HG02840 (cell line): Measurements from ENCODE around the gene CDH6.

Experiments used
- ATAC-seq: cut with Tn5 transposase; IDR thresholded peaks from one replicate; pipeline ENCODE4 v1.9.1; 2021; ENCODE audit warnings: mild to moderate bottlenecking, moderate library complexity, moderate number of reproducible peaks; ENCODE audit not compliant: unreplicated experiment, low FRiP score

CDH6 gene

DNA sequence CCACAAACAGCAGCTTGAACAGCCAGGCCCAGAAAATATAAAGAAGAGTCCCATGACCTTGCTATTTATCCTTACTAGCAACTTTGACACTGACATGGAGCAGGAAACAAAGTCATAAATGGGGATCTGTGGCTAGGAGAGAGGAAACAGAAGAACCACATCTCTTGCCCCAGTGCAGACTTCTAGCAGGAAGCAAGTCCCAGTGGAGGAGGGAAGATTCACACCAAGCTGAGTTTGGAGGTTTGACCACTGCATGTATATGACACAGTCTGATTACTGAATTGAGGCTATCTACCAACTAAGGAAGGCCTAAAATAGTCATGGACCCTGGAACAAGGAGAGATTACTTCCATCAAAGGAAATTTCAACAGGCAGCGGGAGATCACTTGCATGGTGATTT is 51.4 kb downstream of the CDH6 start:
- ATAC-seq: no peak

DNA sequence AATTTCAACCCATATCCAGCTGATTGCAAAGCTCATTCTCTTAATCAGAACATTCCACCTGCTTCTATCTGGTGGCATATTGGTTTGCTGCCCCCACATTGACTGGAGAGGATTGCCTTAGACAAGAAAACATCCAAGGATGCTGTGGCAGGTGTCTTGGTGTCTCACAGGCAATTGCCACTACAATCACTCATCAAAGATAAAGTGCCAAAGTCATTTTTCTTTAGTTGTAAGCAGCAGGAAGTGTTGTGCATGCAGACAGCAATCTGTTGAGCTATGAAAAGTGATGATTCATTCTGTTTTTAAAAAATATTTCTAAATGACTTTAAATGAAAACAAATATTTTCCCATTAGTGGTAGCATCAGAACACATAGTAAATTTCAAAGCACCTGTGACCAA is 53.9 kb downstream of the CDH6 start:
- ATAC-seq: no peak

DNA sequence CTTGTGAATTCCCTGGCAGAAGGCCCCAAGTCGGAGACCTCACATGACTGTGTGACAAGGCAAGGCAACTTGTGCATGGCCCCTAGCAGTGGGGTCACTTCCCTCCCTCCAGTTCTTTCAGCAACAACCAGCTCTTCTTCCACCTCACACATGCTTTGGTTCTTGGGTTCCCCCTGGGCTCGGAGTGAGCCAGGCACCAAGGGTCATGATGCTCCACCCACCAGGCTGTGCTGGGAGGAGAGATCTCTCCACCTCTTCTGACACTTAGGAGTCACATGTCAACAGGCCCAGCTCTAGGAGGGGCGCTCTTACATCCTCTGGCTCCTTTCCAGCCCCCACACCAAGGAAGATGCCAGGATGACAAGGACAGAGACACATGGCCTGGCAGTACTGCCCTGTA is 56.7 kb downstream of the CDH6 start:
- no peak for ATAC-seq

DNA sequence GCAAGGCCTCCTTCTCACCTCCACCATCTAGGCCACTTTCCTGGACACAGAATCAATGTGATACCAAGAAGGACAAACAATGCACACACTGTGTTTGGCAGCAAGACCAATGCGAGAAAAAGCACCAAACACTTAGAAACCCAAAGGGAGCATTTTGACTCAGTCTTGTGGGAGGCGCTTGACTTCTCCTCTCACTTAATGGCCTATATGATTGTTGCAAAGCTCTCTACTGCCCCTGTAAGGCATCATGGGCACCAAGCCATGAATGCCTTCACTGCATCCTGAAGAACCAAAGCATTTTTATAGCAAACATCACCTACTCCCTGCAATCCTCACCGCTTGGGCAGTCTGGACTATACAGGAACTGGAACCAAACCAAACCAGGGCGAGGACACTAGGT is 57.5 kb downstream of the CDH6 start:
- no peak for ATAC-seq

DNA sequence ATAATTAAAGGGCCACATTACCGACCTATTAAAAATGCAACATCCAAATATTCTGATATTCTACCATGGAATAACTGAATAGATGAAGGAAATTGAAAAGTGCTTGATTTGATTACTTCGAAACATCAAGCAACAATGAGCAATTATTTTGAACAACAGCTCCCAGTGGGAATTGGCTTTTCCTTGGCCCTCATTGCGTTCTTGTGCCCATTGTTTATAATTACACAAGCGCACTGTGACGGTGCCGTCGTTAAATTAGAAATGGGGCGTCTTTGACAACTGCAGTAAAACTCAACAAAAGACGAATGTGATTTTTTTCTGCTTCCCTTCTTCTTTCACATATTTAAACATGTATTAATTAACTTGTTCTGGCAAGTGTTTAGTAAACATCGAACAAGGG is 61.6 kb downstream of the CDH6 start:
- ATAC-seq: no peak

DNA sequence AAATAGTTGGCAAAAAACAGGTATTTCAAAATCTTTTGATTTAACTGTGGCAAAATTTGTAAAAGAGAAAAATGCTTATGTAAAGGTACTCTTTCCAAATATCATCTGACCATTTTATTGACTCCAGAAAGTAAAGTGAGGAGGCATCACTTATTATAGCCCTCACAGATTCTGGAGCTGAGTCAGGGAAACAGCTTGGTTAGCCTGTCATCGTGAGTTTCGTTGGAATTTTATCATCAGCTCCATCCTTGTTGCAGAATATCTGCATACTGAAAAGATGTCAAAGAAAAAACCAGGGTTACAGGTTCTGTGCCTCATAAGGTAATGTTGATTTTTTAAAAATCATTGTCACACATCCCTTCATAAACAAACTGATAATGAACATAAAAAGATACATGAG is 74.8 kb downstream of the CDH6 start:
- ATAC-seq: no peak

DNA sequence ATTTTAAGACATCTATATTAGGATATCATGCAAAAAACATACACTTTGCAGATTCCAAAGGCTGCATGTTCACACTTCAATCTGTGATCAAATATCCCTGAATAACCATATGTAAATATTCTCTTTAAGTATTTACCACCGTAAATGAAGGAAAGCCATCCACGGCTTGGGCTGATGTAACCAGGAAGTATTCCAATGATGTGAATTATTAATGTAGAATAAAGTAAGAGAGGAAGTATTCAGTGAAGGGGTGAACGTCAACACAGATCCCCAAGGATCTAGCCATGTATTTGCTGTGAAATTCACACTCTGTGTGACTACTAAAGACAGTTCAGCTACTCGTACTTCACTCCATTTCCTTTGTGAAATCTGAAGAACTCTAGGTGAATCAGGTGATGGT is 75.2 kb downstream of the CDH6 start:
- ATAC-seq: no peak

DNA sequence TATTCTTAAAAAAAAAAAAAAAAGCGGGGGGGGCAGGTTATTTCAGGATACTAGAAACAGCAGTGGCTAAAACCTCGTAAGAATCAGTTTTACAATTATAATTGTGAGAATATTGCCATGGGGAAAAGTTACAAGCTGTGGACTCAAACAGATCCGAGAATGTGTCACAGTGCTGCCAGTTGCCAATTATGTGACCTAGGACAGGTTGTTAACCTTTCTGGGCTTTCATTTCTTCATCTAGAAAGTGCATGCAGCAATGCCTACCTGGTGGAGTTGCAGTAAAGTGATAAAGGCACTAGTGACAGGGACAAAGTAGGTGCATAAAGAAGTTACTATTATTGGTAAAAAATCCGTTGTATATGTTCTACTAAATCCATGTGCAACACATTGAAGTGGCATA is 75.8 kb downstream of the CDH6 start:
- ATAC-seq: no peak

DNA sequence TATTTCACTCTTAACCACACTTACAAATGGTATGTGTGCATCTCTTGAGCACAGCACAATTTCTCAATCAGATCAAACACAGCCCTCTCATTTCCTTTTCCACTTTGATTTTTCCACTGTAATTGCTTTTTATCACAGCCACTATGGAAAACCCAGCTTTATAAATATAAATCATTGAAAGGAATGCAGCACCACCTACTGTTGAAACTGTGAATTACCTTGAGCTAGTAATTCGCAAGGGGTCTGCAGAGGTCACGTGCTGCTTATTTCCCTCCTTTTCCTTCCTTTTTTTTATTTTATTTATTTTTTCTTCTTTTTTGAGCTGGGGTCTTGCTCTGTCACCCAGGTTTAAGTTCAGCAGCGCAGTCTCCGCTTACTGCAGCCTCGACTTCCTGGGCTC is 76.9 kb downstream of the CDH6 start:
- ATAC-seq: no peak

DNA sequence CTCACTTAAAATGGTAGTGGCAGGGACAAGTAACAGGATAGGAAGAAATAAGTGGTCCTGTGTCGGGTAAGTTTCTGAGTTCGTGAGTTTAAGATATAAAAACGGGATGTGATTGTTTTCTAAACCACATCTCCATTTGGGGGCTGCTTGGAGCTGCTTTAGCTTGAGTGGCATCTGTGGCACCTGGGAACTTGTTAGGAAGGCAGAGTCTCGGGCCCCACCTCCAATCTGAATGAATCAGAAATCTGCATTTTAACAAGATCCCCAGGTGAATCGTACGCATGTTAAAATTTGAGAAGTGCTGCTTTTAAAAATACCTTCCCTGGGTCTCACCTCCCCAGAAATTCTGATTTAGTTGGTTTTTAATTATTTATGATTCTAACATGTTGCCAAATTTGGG is 78.1 kb downstream of the CDH6 start:
- ATAC-seq: no peak

DNA sequence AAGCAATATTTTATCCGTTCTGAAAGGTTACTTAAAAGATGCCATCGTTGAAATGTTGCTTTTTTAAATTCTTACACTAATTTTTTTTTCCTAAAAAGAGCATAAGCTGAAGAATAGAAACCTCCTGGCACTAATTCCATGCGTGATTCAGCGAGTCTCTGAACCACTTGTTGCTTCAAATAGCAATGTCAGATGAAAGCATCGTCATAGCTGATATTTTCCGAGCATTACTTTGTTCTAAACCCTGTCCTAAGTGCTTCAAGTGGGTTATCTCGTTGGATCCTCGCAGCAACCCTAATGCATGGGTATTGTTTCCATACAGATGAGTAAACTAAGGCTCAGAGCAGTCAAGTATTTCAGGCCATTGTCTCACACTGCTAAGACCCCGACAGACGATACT is 79.7 kb downstream of the CDH6 start:
- no peak for ATAC-seq

DNA sequence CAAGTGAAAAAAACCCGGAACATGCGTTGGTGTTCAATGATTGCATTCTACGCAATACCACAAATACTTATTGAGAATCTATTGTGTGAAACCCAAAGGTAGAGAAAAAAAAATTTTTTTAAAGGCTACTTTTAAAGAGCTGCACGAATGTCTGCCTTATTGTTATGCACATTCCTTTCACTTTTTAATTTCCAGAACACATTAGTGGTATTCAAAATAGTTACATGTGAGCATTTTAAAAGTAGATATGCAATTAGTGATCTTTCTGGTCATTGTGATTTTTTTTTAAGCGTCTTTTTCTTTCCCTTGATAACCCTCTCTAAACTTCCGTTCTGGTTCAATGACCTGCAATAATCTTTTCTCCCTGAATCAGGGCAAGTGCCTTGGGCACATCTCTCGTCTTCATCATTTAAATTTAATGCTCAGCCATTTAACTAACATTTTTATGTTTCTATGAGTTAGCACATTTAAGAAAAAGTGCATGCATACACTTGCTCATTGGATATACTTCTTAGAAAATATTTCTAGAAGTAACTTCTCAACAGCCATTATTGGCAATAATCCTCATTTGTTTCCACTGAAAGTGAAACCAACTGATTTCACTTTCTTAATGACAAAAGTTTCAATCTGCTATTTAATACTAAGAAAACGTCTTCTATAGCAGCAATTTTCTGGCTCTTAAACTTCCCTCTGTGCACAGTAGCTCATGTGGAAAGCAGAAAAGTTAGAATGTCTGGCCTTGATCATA is 80.3 kb downstream of the CDH6 start:
- no peak for ATAC-seq

DNA sequence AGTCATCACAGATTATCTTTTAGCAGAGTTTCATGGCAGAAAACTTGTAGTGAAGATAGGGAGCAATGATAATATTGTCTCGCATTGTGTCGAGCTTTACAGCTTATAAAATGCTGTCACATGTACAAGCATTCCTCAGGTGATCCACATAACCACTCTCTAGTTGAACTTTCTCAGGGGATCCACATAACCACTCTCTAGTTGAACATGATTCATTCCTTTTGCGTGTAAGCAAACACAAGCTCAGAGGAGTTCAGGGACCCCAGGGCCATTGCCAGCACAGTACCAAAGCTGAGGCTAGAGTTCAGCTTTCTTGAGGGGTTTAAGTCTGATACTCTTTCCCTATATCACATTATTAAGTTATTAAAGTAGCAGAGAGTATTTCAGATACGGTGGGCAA is 86.7 kb downstream of the CDH6 start:
- ATAC-seq: no peak

DNA sequence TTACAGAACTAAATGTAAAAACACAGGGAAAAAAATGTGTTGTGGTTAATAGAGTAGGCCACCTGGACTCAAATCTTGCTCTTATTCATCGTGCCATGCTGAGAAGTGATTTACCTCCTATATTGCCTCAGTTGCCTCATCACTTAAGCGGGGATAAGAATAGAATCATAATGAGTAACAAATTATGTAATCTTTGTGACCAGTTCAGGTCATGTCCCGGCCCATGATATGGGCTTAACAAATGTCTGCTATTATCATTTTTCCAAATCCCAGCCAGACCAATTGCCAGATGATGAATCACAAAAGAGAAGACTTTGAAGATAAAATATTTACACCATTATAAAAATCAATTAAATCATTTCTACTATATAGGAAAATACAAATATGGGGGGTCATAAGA is 89.8 kb downstream of the CDH6 start:
- no peak for ATAC-seq

DNA sequence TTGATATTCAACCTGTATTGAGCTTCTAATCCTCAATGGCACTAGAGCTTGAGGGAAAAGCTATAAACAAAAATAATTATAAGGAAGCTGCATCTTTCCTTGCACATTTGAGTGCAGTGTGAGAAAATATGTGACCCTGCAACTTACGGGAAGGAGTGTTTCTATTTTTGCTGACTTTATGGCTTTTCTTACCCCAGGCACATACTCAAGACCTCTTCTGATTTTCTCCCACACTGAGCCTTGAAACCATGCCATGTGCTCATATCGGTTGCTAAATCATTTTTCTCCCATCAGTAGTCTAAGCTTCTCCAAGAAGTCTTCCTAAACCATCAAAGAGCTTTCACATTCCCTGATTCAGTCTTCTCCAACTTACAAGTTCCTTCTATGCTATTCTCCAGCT is 91.5 kb downstream of the CDH6 start:
- ATAC-seq: no peak

DNA sequence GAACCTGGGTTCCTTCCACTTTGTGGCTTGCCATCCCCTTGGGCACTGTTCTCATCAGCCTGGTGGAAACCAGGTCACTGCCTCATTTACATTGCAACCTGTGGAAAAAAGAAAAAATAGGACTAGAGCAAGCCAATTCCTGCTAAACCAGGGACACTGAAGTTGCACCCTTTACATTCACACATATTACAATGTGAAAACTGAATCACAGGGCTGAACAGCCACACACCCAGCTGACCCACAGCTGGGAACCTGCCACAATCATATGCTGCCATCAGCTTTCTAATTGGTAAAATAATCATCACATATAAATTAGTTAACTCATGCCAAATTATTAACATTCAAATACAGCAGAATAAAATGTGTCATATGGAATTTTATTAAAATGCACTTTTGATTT is 94.5 kb downstream of the CDH6 start:
- ATAC-seq: no peak

DNA sequence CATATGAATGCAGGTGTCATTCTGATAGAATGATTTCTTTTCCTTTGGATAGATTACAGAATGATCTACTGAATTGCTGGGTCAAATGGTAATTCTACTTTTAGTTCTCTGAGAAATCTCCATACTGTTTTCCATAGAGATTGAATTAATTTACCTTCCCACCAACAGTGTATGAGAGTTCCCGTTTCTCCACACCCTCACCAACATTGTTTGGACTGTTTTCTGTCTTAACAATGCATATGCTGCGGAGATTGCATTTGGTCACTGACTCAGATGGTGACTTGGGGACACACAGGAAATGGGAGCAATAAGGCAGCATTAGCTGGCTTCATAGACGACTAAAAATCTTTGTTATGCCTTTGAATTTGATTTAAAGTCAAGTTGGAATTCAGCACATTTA is 95.9 kb downstream of the CDH6 start:
- no peak for ATAC-seq

DNA sequence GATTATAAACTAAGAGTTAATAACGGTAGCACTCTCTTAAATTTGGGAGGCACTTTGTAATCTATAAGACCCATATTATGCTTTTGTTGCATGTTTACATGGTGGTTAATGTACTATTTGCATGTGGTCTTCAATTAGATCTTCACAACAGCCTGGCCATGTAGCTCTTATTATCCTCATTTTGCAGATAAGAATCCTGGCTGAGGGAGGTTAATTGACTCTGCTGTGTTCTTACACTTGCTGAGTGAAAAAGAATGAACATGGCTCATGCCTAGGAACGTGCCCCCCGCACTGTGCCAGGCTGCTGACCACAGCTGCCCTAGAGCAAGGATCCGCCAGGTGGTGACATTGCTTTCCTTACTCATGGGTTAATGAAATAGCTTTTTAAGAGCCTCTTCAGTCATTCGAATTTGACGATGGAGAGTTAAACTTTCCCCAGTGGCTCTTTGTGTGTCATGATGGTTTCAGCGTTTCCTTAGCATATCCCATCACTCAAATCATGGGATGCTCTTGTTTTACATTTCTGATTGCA is 97.9 kb downstream of the CDH6 start:
- ATAC-seq: no peak

DNA sequence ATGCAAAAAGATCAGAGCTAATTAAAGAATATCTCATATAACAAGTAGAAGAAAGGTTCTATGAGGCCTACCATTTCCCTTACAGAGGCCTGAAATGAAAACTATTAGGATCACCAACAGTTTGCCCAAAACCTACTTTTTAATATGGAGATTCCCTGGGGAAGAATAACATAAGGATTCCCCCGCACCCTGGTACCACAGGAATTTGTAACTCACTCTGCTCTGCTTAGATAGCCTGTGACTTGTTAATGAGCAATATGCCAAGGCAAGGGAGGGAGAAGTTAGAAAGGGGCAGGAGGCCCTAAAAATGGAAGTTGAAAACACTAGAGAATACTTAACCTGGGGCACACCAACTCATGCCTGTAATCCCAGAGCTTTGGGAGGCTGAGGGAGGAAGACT is 107.0 kb downstream of the CDH6 start:
- ATAC-seq: no peak

DNA sequence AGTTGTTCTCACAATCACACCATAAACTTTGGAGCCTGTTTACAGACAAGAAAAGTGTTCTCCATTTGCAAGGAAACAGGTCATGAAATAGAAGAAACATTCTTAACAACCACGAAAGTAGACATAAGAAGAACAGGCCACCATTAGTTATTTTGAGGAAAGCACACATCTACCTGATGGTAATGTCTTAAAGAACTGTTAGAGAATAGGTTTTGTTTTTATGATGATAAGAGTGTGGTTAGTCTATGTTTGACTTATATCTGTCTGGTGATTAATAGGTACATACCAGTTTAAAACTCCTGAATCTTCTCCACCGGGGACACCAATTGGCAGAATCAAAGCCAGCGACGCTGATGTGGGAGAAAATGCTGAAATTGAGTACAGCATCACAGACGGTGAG is 108.3 kb downstream of the CDH6 start:
- ATAC-seq: no peak

DNA sequence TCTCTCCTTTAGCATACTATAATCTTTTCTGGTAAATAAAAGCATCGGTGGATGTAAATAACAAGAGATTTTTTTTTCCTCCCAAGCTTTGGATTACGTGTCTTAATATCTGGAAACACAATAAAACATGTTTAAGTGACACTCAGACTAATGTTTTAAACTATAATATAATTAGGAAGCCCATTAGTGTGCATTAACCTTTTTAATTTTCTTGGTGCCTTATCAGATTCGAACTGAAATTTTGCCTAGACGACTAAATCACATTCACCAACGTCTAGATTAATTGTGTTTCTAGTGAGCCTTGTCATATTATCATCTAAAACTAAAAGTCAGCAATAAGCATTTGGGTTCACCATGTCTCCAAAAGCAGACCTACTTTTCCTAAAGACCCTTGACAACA is 110.2 kb downstream of the CDH6 start:
- ATAC-seq: no peak

DNA sequence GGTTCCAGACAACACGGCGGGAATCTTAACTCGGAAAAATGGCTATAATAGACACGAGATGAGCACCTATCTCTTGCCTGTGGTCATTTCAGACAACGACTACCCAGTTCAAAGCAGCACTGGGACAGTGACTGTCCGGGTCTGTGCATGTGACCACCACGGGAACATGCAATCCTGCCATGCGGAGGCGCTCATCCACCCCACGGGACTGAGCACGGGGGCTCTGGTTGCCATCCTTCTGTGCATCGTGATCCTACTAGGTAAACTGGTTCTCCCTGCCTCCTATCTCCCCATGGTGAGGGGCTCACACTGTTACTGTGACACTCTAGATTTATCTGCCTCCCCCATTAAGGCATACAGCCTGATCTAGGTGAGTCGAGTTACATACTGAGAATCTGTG is 124.2 kb downstream of the CDH6 start:
- no peak for ATAC-seq

DNA sequence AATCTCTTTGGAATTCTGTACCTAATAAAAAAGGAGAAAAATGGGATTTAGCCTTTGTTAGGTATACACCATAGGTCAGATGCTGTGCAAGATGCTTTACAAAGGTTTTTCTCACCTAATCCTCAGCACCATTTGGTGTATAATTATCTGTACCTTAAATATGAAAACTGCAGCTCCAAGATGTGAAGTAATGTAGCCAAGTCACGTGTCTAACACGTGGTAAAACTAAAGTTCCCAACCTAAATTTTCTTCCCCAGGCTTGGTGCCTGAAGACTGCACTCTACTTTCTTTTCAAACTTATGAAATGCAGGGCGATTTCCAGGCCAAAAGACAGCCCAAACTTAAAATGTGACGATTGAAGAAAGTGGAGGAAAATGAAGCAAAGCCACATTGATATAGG is 125.8 kb downstream of the CDH6 start:
- no peak for ATAC-seq
